ENCODE results near the gene VTI1A. TPM values are rescaled to one million over a fixed set of nuclear protein-coding genes. Genes with fewer than 3 reads are reported as not detected.

VTI1A gene
- total RNA-seq, 1 donor from 2014 or later, result 33.3 TPM

- Mint-ChIP-seq H3K36me3 (ENCODE audit: low read depth, unreplicated experiment) (peaks cover 15% of the 10 kb centered on the region), H3K27ac (ENCODE audit: unreplicated experiment) (no peak overlapping the region), H3K27me3 (ENCODE audit: low read depth, unreplicated experiment) (no peaks in the 10 kb centered on the region), H3K4me3 (ENCODE audit: unreplicated experiment) (no peak overlapping the region), H3K4me1 (ENCODE audit: low read depth, unreplicated experiment) (peaks cover 25% of the 10 kb centered on the region), H3K9me3 (ENCODE audit: unreplicated experiment) (no peaks in the 10 kb centered on the region)
- no peaks in the 10 kb centered on the region for H3K27me3 ChIP-seq (ENCODE audit: insufficient read depth, low read length)
- no peaks in the 10 kb centered on the region for H3K9me3 ChIP-seq (ENCODE audit: insufficient read depth, low read depth, low read length)
- no peak overlapping the region for H3K4me2 ChIP-seq (ENCODE audit: low read length)
- H4K20me1 ChIP-seq (ENCODE audit: insufficient read depth, low read length), result peaks cover 5% of the 10 kb centered on the region
- H2AFZ ChIP-seq (ENCODE audit: low read depth, low read length), result no peak overlapping the region
- H3K4me1 ChIP-seq (ENCODE audit: insufficient read depth, low read length), result peaks cover 3% of the 10 kb centered on the region
- FAIRE-seq (peak; percentile 62), DNase-seq (ENCODE audit: low read depth) (no peak)
- no peaks in the 10 kb centered on the region for H3K36me3 ChIP-seq (ENCODE audit: insufficient read depth, low read length)
- no peaks in the 10 kb centered on the region for H3K79me2 ChIP-seq (ENCODE audit: insufficient read depth, low read length)
- TF ChIP-seq EZH2 (IDR thresholded peaks at IDR 0.05; ENCODE audit: insufficient read depth, low read length) (no peak), CTCF (IDR thresholded peaks at IDR 0.05; ENCODE audit: insufficient read depth, low read depth, low read length) (peak; percentile 71)
- no peak overlapping the region for H3K4me3 ChIP-seq (ENCODE audit: insufficient read depth, low read depth, low read length)
- no peak overlapping the region for H3K9ac ChIP-seq (ENCODE audit: low read length)
- no peak overlapping the region for H3K27ac ChIP-seq (ENCODE audit: low read depth, low read length)
Measured at GRCh38 chr10:112721080-112721698, 274.2 kb downstream of the VTI1A start.

GRCh38 chr10:112722758-112723157 is 275.7 kb downstream of the VTI1A start:
- H3K9me3 ChIP-seq (ENCODE audit: insufficient read depth, low read depth, low read length), result no peaks in the 10 kb centered on the region
- no peak overlapping the region for H3K4me2 ChIP-seq (ENCODE audit: low read length)
- no peak overlapping the region for H3K9ac ChIP-seq (ENCODE audit: low read length)
- no peaks in the 10 kb centered on the region for H3K4me1 ChIP-seq (ENCODE audit: insufficient read depth, low read length)
- H3K9me3 Mint-ChIP-seq (ENCODE audit: unreplicated experiment), result no peaks in the 10 kb centered on the region
- peaks cover 19% of the 10 kb centered on the region for H3K4me1 Mint-ChIP-seq (ENCODE audit: low read depth, unreplicated experiment)
- no peaks in the 10 kb centered on the region for H3K36me3 ChIP-seq (ENCODE audit: insufficient read depth, low read length)
- H3K4me3 ChIP-seq (ENCODE audit: insufficient read depth, low read depth, low read length), result no peak overlapping the region
- H3K27me3 Mint-ChIP-seq (ENCODE audit: low read depth, unreplicated experiment), result no peaks in the 10 kb centered on the region
- TF ChIP-seq EZH2 (IDR thresholded peaks at IDR 0.05; ENCODE audit: insufficient read depth, low read length) (no peak), CTCF (IDR thresholded peaks at IDR 0.05; ENCODE audit: insufficient read depth, low read depth, low read length) (no peak)
- FAIRE-seq (no peak), DNase-seq (ENCODE audit: low read depth) (no peak)
- H2AFZ ChIP-seq (ENCODE audit: low read depth, low read length), result no peak overlapping the region
- H3K27ac ChIP-seq (ENCODE audit: low read depth, low read length), result no peak overlapping the region
- H3K36me3 Mint-ChIP-seq (ENCODE audit: low read depth, unreplicated experiment), result peaks cover 12% of the 10 kb centered on the region
- H3K27ac Mint-ChIP-seq (ENCODE audit: unreplicated experiment), result no peak overlapping the region
- H3K4me3 Mint-ChIP-seq (ENCODE audit: unreplicated experiment), result no peak overlapping the region
- no peaks in the 10 kb centered on the region for H4K20me1 ChIP-seq (ENCODE audit: insufficient read depth, low read length)
- no peaks in the 10 kb centered on the region for H3K27me3 ChIP-seq (ENCODE audit: insufficient read depth, low read length)
- H3K79me2 ChIP-seq (ENCODE audit: insufficient read depth, low read length), result no peaks in the 10 kb centered on the region

- no peaks in the 10 kb centered on the region for H4K20me1 ChIP-seq (ENCODE audit: insufficient read depth, low read length)
- no peak overlapping the region for H3K4me3 Mint-ChIP-seq (ENCODE audit: unreplicated experiment)
- no peaks in the 10 kb centered on the region for H3K27me3 Mint-ChIP-seq (ENCODE audit: low read depth, unreplicated experiment)
- H3K9ac ChIP-seq (ENCODE audit: low read length), result no peak overlapping the region
- no peaks in the 10 kb centered on the region for H3K36me3 ChIP-seq (ENCODE audit: insufficient read depth, low read length)
- H2AFZ ChIP-seq (ENCODE audit: low read depth, low read length), result no peak overlapping the region
- H3K4me1 Mint-ChIP-seq (ENCODE audit: low read depth, unreplicated experiment), result peaks cover 16% of the 10 kb centered on the region
- no peaks in the 10 kb centered on the region for H3K9me3 ChIP-seq (ENCODE audit: insufficient read depth, low read depth, low read length)
- peaks cover 10% of the 10 kb centered on the region for H3K36me3 Mint-ChIP-seq (ENCODE audit: low read depth, unreplicated experiment)
- no peaks in the 10 kb centered on the region for H3K9me3 Mint-ChIP-seq (ENCODE audit: unreplicated experiment)
- TF ChIP-seq CTCF (IDR thresholded peaks at IDR 0.05; ENCODE audit: insufficient read depth, low read depth, low read length) (no peak), EZH2 (IDR thresholded peaks at IDR 0.05; ENCODE audit: insufficient read depth, low read length) (no peak)
- FAIRE-seq, result no peak
- no peak for DNase-seq (ENCODE audit: low read depth)
- no peak overlapping the region for H3K4me3 ChIP-seq (ENCODE audit: insufficient read depth, low read depth, low read length)
- H3K27ac ChIP-seq (ENCODE audit: low read depth, low read length), result no peak overlapping the region
- no peak overlapping the region for H3K4me2 ChIP-seq (ENCODE audit: low read length)
- no peaks in the 10 kb centered on the region for H3K79me2 ChIP-seq (ENCODE audit: insufficient read depth, low read length)
- H3K27ac Mint-ChIP-seq (ENCODE audit: unreplicated experiment), result no peak overlapping the region
- H3K4me1 ChIP-seq (ENCODE audit: insufficient read depth, low read length), result no peaks in the 10 kb centered on the region
- H3K27me3 ChIP-seq (ENCODE audit: insufficient read depth, low read length), result no peaks in the 10 kb centered on the region
Measured at GRCh38 chr10:112723876-112724275, 276.9 kb downstream of the VTI1A start.

Measured in astrocyte (in vitro differentiated cells and primary cell).